Measurements from ENCODE around the gene PCGF2.
A peak's percentile ranks its signal among the peaks of the same experiment; 100 is the strongest.
"Not testable (repeated sequence)": the region's sequence is repeated elsewhere in the genome, so short reads cannot be mapped to it uniquely, and the experiment has no call there.

PCGF2 gene

GRCh38 chr17:38733982-38734973, 13.9 kb downstream of the PCGF2 start:
- DNase-seq, result no peak

DNA sequence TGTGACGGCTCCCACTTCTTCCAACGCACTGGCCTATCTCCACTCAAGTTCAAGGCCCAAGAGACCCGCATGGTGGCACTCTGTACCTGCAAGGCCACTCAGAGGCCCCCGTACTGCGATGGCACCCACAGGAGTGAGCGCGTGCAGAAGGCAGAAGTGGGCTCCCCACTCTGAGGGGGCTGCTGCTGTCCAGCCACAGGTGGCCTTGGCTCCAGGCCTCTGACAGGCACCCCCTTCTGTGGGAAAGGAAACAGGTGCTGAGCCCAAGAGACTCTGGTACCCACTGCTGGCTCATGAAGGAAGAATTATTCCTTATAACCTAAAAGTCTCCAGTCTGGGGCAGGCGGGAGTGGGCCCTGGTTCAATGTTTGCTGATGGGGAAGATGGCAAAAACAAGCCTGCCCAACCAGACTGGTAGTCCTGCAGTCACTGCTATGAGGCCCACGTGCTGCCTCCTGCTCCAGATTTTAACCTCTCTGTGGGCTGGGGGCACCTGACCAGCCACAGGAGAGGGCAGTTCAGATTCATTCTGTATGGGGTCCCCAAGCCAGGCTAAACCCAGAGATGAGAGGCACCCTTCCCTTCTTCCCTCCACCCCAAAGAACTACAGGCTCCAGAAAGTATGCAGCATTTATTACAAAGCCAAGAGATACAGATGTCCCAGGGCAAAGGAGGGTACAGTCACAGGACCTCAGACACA, 14.7 kb downstream of the PCGF2 start:
- no peak for DNase-seq

- peak; percentile 52 for DNase-seq
Observed at GRCh38 chr17:38732376-38733281, 15.5 kb downstream of the PCGF2 start.

DNA sequence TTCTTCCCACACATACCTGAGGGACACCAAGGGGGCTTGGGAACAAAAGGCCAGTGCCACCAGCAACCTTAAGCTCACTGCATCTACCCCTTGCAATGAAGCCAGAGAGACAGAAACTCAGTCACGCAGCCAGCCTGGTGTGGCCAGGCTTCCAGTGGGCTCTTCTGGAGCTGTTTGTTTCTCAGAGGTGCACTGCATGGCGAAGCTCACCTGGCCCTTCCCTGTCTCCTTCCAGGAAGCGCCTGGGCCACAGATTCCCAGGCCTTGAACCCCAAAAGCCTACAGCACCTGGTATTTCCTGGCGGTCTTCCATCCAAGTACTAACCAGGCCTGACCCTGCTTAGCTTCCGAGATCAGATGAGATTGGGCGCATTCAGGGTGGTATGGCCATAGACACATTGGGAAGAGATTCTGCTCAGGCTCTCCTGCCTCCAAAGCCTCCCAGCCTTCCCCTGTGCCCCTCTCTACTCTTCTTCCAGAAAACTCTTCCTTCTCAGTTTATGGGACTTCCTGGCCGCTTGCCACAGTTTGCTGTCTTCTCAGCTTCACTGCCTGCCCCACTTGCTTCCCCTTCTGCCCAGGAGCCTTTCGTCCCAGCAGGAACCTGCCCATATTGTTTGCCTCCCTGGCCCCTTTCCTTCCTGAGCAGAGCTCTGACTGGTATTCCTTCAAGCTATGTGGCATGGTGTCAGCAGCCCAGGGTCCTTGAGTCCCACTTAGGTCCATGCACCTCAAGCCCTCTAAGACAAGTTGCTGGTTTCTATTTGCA, 16.4 kb downstream of the PCGF2 start:
- no peak for DNase-seq

DNA sequence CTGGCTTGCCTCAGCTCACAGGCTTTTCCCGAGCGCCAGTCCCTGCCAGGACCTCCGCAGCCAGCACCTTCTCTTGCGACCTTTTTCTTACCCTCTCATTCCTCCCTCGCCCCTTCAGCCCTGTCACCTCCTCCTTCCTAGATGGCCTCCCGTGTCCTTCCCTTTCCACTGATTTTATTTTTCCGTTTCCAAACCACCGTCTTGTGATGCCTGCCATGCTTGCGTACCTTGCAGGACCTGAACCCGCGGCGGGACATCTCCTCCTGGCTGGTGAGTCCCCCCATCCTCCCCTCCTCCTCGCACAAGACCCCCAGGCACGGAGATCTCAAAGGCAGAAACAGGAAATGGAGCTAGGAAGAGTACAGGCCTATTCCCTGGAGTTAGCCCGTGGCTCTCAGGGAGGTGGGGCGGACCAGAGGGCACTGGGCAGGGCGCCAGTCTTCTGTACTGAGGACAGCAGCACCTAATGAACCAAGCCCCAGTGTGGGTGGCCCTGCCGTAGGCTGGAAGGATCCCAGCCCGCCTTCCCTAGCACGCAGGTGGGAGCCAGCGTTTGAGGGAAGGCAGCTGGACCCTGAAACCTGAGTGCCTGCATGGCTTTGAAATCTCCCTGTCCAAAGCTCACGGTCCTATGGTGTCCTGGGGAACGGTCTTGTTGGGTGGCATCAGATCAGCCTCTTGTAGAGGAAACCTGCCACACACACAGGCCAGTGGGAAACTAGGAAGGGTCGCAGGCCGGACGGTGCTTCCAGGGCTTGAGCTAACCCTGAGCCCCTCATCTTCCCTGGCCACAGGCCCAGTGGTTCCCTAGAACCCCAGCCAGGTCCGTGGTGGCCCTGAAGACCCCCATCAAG, 17.4 kb downstream of the PCGF2 start:
- no peak for DNase-seq

GRCh38 chr17:38729886-38730525, 18.1 kb downstream of the PCGF2 start, which contains the start of gene CISD3:
Gene CISD3, plus strand, starts transcription at chr17:38730341. Its CDS starts 18 bp downstream, at chr17:38730359.
- peak; percentile 47 for DNase-seq

GRCh38 chr17:38729368-38729885, 18.7 kb downstream of the PCGF2 start:
- DNase-seq, result no peak

GRCh38 chr17:38728290-38728831, 19.8 kb downstream of the PCGF2 start:
- no peak for DNase-seq

GRCh38 chr17:38727736-38728135, 20.4 kb downstream of the PCGF2 start:
- no peak for DNase-seq

- DNase-seq, result not testable (repeated sequence)
Observed at GRCh38 chr17:38726145-38726544, 22.0 kb downstream of the PCGF2 start.

DNA sequence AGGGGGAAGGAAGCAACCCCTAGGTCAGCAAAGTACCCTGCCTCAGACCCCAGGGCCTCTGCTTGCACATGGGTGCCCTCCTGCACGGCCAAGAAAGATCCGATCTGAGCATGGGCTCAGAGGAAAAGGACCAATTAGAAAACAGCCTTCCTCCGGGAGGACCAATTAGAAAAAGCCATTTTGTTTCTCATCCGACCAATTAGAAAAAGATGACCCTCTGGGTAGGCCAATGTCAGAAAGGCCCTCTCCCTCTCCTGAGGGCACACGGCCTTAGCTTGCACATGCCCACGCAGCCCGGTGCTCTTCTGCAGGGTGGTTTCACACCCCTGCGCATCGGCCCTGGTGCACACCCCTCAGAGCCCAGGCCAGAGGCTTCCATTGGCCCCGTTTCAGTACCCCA, 23.1 kb downstream of the PCGF2 start:
- DNase-seq, result no peak

DNA sequence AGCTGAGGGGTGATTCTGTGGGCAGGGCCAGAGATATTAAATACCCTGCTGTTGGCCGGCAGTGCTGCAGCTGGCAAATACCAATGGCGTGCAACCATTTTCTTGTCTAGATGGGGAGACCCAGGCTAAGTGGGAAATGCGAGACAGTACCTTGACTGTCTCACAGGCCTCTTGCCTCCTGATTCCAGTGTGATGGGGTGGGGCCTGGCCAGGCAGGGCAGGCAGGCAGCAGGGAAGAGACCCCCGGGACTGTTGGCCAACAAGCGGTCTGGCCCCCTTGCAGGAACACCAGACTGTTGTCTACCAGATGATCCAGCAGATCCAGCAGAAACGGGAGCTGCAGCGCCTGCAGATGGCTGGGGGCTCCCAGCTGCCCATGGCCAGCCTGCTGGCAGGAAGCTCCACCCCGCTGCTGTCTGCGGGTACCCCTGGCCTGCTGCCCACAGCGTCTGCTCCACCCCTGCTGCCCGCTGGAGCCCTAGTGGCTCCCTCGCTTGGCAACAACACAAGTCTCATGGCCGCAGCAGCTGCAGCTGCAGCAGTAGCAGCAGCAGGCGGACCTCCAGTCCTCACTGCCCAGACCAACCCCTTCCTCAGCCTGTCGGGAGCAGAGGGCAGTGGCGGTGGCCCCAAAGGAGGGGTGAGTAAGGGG, 23.7 kb downstream of the PCGF2 start:
- peak; percentile 56 for DNase-seq

DNA sequence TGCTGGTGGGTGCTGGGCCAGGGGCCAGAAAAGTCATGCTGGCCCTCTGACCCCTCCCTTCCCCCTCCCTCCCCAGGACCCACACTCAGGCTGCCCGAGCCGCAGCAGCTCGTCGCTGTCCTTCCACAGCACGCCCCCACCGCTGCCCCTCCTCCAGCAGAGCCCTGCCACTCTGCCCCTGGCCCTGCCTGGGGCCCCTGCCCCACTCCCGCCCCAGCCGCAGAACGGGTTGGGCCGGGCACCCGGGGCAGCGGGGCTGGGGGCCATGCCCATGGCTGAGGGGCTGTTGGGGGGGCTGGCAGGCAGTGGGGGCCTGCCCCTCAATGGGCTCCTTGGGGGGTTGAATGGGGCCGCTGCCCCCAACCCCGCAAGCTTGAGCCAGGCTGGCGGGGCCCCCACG, 26.3 kb downstream of the PCGF2 start:
- no peak for DNase-seq

DNA sequence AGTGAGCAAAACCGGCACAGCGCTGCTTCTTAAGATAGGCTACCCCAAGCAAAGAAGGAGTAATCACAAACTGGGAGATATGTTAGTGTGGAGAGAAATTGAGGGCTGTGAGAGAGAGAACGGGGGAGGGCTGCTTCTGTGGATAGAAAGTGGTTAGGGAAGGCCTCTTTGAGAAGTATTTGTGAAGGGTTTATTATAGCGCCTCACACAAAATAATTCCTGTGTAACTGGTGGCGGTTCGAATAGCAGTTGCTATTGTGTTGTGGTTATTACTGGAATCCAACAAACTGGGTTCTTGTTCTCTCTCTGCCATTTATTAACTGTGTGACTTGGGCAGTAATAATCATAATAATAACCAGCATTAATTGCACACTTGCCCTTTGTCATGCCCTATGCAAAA, 27.2 kb downstream of the PCGF2 start:
- no peak for DNase-seq

- DNase-seq, result no peak
Observed at GRCh38 chr17:38719943-38720641, 28.0 kb downstream of the PCGF2 start.

DNA sequence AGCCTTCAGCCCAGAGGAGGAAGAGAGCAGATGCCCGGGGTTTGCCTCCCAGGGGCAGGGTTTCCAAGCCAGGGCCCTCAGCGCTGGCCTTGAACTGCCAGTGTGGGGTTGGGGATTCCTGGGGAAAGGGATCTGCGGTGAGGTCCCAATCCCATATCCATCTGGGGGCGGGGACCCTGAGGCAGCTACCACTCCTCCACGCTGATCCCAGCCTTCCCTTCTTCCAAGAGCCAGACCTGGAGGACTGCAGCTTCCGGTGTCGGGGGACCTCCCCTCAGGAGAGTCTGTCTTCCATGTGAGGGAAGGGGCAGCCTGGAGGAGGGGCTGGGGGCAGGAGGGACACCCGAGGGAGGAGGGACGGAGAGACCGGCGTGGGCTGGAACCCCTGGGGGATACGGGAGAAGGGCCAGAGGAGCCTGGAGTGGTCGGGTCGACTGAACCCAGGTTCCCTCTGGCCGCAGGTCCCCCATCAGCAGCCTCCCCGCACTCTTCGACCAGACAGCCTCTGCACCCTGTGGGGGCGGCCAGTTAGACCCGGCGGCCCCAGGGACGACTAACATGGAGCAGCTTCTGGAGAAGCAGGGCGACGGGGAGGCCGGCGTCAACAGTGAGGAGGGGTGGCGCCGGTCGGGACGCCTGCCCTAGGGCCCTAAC, 28.7 kb downstream of the PCGF2 start:
- no peak for DNase-seq

DNA sequence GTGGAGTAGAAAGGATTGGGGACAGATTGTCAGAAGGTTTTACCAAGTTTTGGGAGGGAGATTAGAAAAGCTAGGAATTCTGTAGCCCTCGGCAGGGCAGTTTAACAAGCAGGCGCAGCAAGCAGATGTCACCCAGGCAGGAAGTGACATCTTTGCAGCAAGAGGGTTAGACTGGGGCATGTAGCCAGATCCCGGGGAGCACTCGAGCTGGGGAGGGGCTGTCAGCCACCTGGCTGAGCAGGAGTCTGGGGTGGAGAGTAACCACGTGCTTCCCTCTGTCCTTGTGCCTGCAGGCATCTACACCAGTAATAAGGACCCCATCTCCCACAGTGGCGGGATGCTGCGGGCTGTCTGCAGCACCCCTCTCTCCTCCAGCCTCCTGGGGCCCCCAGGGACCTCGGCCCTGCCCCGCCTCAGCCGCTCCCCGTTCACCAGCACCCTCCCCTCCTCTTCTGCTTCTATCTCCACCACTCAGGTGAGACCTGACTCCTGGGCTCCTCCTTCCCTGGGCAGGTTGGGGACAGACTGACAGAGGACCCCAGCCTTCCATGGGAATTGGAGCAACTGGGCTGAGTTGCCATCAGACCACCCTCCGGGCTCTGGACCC, 30.9 kb downstream of the PCGF2 start:
- DNase-seq, result no peak
